GM23248 (cell line): ENCODE data around the gene EXOSC6. TPM values are rescaled to one million over a fixed set of nuclear protein-coding genes. Genes with fewer than 3 reads are reported as not detected.
A peak's percentile ranks its signal among the peaks of the same experiment; 100 is the strongest.
"Not testable (repeated sequence)": the region's sequence is repeated elsewhere in the genome, so short reads cannot be mapped to it uniquely, and the experiment has no call there.

Experiments used
- DNase-seq: peaks from one replicate; pipeline ENCODE4 v3.0.0-alpha.2; 2015
- H2AFZ ChIP-seq: fragments of 200-600 bp; sonication (generic); 2 replicates; pipeline ENCODE4 v1.6.1; 2016; ENCODE audit warnings: antibody characterized with exemption
- H3F3A ChIP-seq: fragments of 200-600 bp; sonication (generic); 2 replicates; pipeline ENCODE4 v1.6.1; 2016; ENCODE audit warnings: mild to moderate bottlenecking, antibody characterized with exemption, mixed run types; ENCODE audit not compliant: insufficient read depth
- H3K27ac ChIP-seq: fragments of 200-600 bp; sonication (generic); 2 replicates; pipeline ENCODE4 v1.5.1; 2016; ENCODE audit warnings: mild to moderate bottlenecking
- H3K27me3 ChIP-seq: fragments of 200-600 bp; sonication (generic); replicated peaks from 2 replicates; pipeline ENCODE4 v1.6.1; 2016; ENCODE audit warnings: mild to moderate bottlenecking; ENCODE audit not compliant: insufficient read depth
- H3K36me3 ChIP-seq: fragments of 200-600 bp; sonication (generic); 2 replicates; pipeline ENCODE4 v1.6.1; 2016; ENCODE audit warnings: low read depth, mild to moderate bottlenecking
- H3K4me1 ChIP-seq: fragments of 200-600 bp; sonication (generic); 2 replicates; pipeline ENCODE4 v1.6.1; 2016; ENCODE audit warnings: mild to moderate bottlenecking; ENCODE audit not compliant: insufficient read depth
- H3K4me2 ChIP-seq: fragments of 200-600 bp; sonication (generic); one replicate; pipeline ENCODE4 v1.6.1; 2016; ENCODE audit warnings: mild to moderate bottlenecking; ENCODE audit not compliant: unreplicated experiment
- H3K4me3 ChIP-seq: fragments of 200-600 bp; sonication (generic); 2 replicates; pipeline ENCODE4 v1.5.1; 2016; ENCODE audit warnings: mild to moderate bottlenecking
- H3K79me2 ChIP-seq: fragments of 200-600 bp; sonication (generic); 2 replicates; pipeline ENCODE4 v1.6.1; 2016; ENCODE audit warnings: mild to moderate bottlenecking; ENCODE audit not compliant: insufficient read depth
- H3K9ac ChIP-seq: fragments of 200-600 bp; sonication (generic); 2 replicates; pipeline ENCODE4 v1.6.1; 2016; ENCODE audit warnings: mild to moderate bottlenecking
- H3K9me2 ChIP-seq: fragments of 200-600 bp; sonication (generic); 2 replicates; pipeline ENCODE4 v1.6.1; 2016; ENCODE audit warnings: mixed run types, mild to moderate bottlenecking, moderate library complexity; ENCODE audit not compliant: insufficient read depth
- H3K9me3 ChIP-seq: fragments of 200-600 bp; sonication (generic); one replicate; pipeline ENCODE4 v1.6.1; 2017; ENCODE audit warnings: low read depth
- H4K20me1 ChIP-seq: fragments of 200-600 bp; sonication (generic); 2 replicates; pipeline ENCODE4 v1.6.0; 2016; ENCODE audit not compliant: insufficient read depth
- EZH2 ChIP-seq: fragments of 200-600 bp; sonication (generic); IDR thresholded peaks from 2 replicates; pipeline ENCODE4 v1.6.1; 2018; ENCODE audit warnings: antibody characterized with exemption, mild to moderate bottlenecking; ENCODE audit not compliant: insufficient read depth, poor library complexity, severe bottlenecking
- EZH2phosphoT487 ChIP-seq: fragments of 200-600 bp; sonication (generic); IDR thresholded peaks from 2 replicates; pipeline ENCODE4 v1.6.1; 2018; ENCODE audit warnings: antibody characterized with exemption, moderate library complexity, mild to moderate bottlenecking, low read depth; ENCODE audit not compliant: insufficient read depth
- WGBS, 2 experiments: methylation state at CpG; one replicate each; pipeline ENCODE4 v1.1.6; 2015 to 2017; ENCODE audit warnings: low lambda C conversion rate in 2 of 2, low coverage in 1 of 2; ENCODE audit errors: missing lambda C conversion rate in 2 of 2; 5-methylcytosine and 5-hydroxymethylcytosine counted together
- in situ Hi-C: fragments of 300-500 bp; cut with MboI; formaldehyde crosslinking; loops from 2 replicates; pipeline ENCODE4 v1.15.0; 2020
- polyA plus RNA-seq: library from polyadenylated mRNA; unstranded; fragments of >200 nt; fragmentation: Nextera tagmentation; extraction: Ambion mirVana; gene quantifications from 2 replicates; pipeline ENCODE4 v1.2.1, GENCODE V29; 2016
- total RNA-seq: library from RNA; depleted of rRNA; stranded (reverse); fragments of >200 nt; shearing (Covaris generic); gene quantifications from 2 replicates; pipeline ENCODE4 v1.2.3, GENCODE V29; 2014

The EXOSC6 gene
- total and polyA plus RNA-seq, 2 experiments from 2014 or later: 25.3 to 33.6 TPM

DNA sequence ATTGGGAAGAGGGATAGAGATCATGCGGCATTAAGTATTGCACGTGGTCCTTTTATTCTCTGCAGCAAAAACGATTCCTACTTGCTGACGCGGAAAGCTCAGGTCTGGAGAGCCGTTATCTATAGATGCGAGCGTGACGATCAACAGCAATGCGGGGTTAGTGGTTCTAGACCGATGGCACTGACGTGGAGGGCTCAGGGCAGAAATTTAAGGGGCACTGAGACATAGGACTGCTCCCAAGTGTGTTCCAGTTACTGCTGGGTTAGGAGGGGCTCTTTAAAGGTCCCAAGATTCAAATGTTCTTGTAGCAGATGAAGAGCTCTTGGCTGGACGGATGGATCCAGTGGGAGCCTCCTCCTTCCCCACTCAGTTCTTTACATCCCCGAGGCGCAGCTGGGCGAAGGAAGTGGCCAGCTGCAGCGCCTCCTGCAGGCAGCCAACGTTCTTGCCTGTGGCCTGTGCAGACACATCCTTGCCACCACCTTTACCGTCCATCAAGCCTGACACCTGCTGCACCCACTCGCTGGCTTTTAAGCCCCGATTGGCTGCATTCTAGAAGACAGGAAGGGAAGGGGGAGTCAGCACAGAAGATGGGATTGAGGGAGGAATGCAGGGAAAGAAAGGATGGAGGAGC, 732 bp upstream of the EXOSC6 start:
- H2AFZ ChIP-seq: no peak overlapping the region
- 80 to 82% methylated on average over 21 of the region's 21 CpGs for WGBS, 2 experiments
- H3K9ac ChIP-seq: no peak overlapping the region
- no peaks in the 10 kb centered on the region for H3K27me3 ChIP-seq
- no peaks in the 10 kb centered on the region for H3K9me2 ChIP-seq
- in situ Hi-C loops: no loop called here
- peaks cover 37% of the 10 kb centered on the region for H3K36me3 ChIP-seq
- H3K79me2 ChIP-seq: peaks cover 39% of the 10 kb centered on the region
- peak overlapping the region; percentile 84; the same call in 1 of the 2 replicates for H3K27ac ChIP-seq
- DNase-seq: peak; percentile 52
- peaks cover 51% of the 10 kb centered on the region for H3F3A ChIP-seq
- peaks cover 9% of the 10 kb centered on the region for H3K4me1 ChIP-seq
- 0 out of 2 replicates have a peak, but pooled peaks cover 4% of the 10 kb centered on the region for H4K20me1 ChIP-seq
- no peaks in the 10 kb centered on the region for H3K9me3 ChIP-seq
- TF ChIP-seq EZH2 (no peak), EZH2phosphoT487 (no peak)
- H3K4me3 ChIP-seq: no peak overlapping the region
- H3K4me2 ChIP-seq: no peak overlapping the region

- 0 out of 2 replicates have a peak, but pooled peaks cover 4% of the 10 kb centered on the region for H4K20me1 ChIP-seq
- peak overlapping the region; percentile 87 for H3K4me2 ChIP-seq
- no peak overlapping the region for H2AFZ ChIP-seq
- peak overlapping the region; percentile 84 for H3K27ac ChIP-seq
- no peaks in the 10 kb centered on the region for H3K9me2 ChIP-seq
- TF ChIP-seq EZH2 (no peak), EZH2phosphoT487 (no peak)
- H3F3A ChIP-seq: peaks cover 37% of the 10 kb centered on the region
- in situ Hi-C loops: no loop called here
- peaks cover 9% of the 10 kb centered on the region for H3K4me1 ChIP-seq
- DNase-seq: peak; percentile 79
- WGBS, 2 experiments: 2 to 3% methylated on average over 49 to 81 of the region's 92 CpGs
- H3K27me3 ChIP-seq: no peaks in the 10 kb centered on the region
- peaks cover 44% of the 10 kb centered on the region for H3K79me2 ChIP-seq
- peaks cover 35% of the 10 kb centered on the region for H3K36me3 ChIP-seq
- no peaks in the 10 kb centered on the region for H3K9me3 ChIP-seq
- H3K9ac ChIP-seq: peak overlapping the region; percentile 75
- peak overlapping the region; percentile 75 for H3K4me3 ChIP-seq
Observed at GRCh38 chr16:70250748-70251628, 752 bp downstream of the EXOSC6 start.

DNA sequence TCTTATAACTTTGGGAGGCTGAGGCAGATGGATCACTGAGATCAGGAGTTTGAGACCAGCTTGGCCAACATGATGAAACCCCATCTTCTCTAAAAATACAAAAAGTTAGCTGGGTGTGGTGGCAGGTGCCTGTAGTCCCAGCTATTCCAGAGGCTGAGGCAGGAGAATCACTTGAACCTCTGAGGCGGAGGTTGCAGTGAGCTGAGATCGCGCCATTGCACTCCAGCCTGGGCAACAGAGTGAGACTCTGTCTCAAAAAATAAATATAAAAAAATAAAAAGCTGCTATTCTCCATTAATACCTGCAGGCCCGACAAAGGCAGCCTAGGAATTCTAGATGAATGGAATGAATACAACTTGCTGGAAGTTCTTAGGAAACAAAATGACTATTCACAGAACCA, 2.0 kb downstream of the EXOSC6 start:
- H3K9me2 ChIP-seq, H3K4me3 ChIP-seq, DNase-seq, H3K9ac ChIP-seq, in situ Hi-C loops, H3K27ac ChIP-seq, H4K20me1 ChIP-seq, H3K4me1 ChIP-seq, H3K27me3 ChIP-seq, H2AFZ ChIP-seq, H3K9me3 ChIP-seq: not testable (repeated sequence)
- WGBS, 2 experiments: 83 to 84% methylated on average over 4 of the region's 4 CpGs
- H3K79me2 ChIP-seq: peaks cover 49% of the 10 kb centered on the region
- peaks cover 30% of the 10 kb centered on the region for H3K36me3 ChIP-seq
- peaks cover 28% of the 10 kb centered on the region for H3F3A ChIP-seq
- H3K4me2 ChIP-seq: peak overlapping the region; percentile 87

DNA sequence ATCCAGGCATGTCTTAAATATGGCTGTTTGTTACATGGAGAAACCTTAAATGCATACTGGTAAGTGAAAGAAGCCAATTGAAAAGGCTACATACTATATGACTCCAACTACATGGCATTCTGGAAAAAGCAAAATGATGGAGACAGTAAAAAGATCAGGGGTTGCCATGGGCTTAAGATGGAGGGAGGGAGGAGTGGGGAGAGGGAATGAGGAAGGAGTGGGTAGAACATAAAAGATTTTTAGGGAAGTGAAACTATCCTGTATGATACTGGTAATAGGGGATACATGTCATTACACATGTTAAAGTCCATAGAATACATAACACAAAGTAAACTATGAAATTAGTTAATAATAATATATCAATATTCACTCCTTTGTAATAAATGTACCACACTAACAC, 13.0 kb downstream of the EXOSC6 start:
- H3K27ac ChIP-seq, H3K4me3 ChIP-seq, DNase-seq, H3K79me2 ChIP-seq, H3K9me2 ChIP-seq, in situ Hi-C loops, H3K9me3 ChIP-seq, H3K9ac ChIP-seq, H4K20me1 ChIP-seq, H3K4me2 ChIP-seq, H2AFZ ChIP-seq, H3K4me1 ChIP-seq, H3K27me3 ChIP-seq, H3F3A ChIP-seq: not testable (repeated sequence)
- peaks cover 15% of the 10 kb centered on the region for H3K36me3 ChIP-seq

DNA sequence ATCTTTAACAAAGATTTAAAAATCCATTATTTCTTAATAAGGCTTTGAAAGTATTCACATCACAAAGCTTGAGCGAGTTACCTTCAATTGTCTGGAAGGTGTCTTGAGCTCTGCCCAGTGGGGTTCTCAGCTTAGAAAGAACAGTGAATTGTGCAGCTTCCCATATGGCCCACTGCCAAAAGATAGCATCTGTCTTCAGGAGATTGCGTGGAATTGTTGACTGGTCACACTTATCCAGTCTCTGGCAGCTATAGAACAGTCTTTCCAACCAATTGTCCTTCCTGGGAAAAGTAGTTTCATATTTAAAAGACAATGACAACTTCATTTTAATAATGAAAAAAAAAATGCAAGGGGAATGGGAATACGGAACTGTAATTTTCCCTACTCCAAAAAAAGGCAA, 19.9 kb downstream of the EXOSC6 start:
- H3K4me1 ChIP-seq, DNase-seq, H3K27me3 ChIP-seq, H3K9me2 ChIP-seq, H3K4me3 ChIP-seq, H3K9me3 ChIP-seq, H3K79me2 ChIP-seq, H3K27ac ChIP-seq, H2AFZ ChIP-seq, H3K9ac ChIP-seq, H3F3A ChIP-seq, H4K20me1 ChIP-seq, in situ Hi-C loops, H3K4me2 ChIP-seq: not testable (repeated sequence)
- WGBS, 2 experiments: 71 to 75% methylated on average over 3 of the region's 3 CpGs
- H3K36me3 ChIP-seq: peaks cover 54% of the 10 kb centered on the region

- in situ Hi-C loops, DNase-seq, H3K9ac ChIP-seq, H3K4me2 ChIP-seq, H2AFZ ChIP-seq, H3K9me3 ChIP-seq, H3K4me3 ChIP-seq, H3K9me2 ChIP-seq, H3K27ac ChIP-seq, H3F3A ChIP-seq, H3K79me2 ChIP-seq, H4K20me1 ChIP-seq, H3K27me3 ChIP-seq, H3K4me1 ChIP-seq: not testable (repeated sequence)
- H3K36me3 ChIP-seq: peaks cover 37% of the 10 kb centered on the region
Observed at GRCh38 chr16:70226024-70226423, 25.7 kb downstream of the EXOSC6 start.

DNA sequence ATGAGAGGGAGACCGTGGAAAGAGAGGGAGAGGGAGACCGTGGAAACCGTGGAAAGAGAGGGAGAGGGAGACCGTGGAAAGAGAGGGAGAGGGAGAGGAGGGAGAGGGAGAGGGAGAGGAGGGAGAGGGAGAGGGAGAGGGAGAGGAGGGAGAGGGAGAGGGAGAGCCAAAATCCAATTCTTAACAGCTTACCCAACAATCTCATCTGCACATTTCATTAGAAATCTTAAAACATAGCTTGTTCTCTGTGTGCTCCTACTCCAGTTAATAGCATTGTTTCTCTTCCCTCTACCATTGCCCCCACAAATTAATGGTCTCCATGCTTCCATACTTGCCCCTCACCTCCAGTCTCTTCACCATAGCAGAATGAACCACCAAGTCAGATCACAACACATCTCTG, 26.3 kb downstream of the EXOSC6 start:
- in situ Hi-C loops, DNase-seq, H3K27ac ChIP-seq, H4K20me1 ChIP-seq, H3K9me3 ChIP-seq, H3K4me1 ChIP-seq, H3K9ac ChIP-seq, H3K4me3 ChIP-seq, H3K27me3 ChIP-seq, H3K79me2 ChIP-seq, H3K9me2 ChIP-seq, H3F3A ChIP-seq, H3K4me2 ChIP-seq, H2AFZ ChIP-seq: not testable (repeated sequence)
- peaks cover 34% of the 10 kb centered on the region for H3K36me3 ChIP-seq
- WGBS, 2 experiments: 99 to 100% methylated on average over 3 to 4 of the region's 4 CpGs
